DMS 273 (cell line): Measurements from ENCODE around the gene CACNA1D.

Source experiments
- DNase-seq: peaks from one replicate; lab custom pipeline; 2025; ENCODE audit not compliant: unreplicated experiment; lab: John Stamatoyannopoulos, UW

CACNA1D gene

GRCh38 chr3:53775834-53776251 is 281.4 kb downstream of the CACNA1D start:
- DNase-seq, result no peak

- DNase-seq, result no peak
These were observed 282.2 kb downstream of the CACNA1D start for GRCh38 chr3:53776494-53777101.

DNA sequence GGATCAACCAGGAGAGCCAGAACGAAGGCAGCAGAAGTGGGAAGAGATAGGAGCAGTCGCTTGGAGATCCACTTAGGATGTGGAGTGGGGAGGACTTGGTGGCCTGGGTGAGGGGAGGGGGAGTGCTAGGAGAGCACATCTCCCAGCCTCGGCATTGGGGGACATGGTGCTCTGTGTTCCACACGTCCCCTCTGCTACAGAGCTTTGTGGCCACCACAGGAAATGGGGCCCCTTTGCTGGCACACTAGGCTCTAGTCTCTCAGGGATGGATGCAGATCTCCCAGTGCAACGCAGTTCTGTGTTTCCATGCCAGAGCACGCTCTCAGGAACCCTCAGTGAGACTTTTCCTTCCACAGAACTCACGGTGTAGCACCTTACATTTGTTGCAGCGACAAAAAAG is 283.1 kb downstream of the CACNA1D start:
- DNase-seq, result no peak

DNA sequence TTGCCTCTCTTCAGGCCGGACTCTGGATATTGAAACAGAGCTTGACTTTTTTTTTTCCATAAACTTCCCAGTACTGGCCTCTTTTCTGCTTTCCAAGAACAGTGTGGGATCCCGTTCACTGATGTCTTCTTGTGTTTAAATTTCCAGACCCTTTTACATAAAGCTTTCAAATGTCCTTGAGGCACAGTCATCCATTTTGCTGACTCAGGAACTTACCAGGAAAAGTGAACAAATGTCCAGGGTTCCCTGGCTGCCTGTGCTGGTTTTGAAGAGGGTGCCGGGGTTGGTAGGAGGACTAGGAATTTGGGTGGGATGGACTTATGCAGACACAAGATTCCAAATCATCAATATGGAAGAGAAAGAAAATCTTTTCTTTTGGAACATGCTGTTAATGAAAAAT is 283.7 kb downstream of the CACNA1D start:
- no peak for DNase-seq

DNA sequence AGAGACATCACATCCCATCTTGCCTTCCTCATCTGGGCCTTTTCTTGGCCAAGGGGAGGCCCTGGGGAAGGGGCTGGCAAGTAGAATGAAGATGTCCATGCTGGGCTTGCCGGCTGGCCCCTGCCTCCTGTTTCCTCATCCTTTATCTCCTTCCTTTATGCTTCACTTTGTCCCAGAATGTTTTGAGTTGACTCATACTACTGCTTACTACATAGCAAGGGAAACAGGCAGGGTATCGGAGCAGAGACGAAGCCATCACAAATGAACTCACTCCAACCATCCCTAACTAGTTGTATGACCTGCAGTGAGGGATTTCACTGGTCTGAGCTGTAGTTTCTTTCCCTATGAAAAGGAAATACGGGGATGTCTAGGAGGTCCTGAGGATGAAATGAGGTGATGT is 285.8 kb downstream of the CACNA1D start:
- DNase-seq, result no peak

DNA sequence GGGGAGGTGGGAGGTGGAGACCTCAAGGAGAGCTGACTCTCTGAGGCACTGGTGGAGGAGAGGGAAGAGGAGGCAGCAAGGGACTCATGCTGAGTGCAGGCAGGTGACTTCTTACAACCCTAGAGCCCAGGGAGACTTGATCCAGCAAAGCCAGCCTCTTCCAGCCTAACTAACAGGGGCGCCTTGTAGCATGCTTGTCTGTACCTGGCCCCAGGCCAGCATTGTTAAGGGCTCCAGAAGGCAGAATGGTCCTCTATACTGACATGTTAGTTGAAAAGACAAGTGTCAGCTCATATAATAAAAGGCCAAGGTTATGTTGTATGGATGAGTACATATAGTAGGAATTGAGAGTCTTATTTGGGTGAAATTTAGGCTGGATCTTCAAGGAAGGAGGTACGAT is 286.4 kb downstream of the CACNA1D start:
- no peak for DNase-seq

- DNase-seq, result no peak
These were observed 292.6 kb downstream of the CACNA1D start for GRCh38 chr3:53787016-53787415.

DNA sequence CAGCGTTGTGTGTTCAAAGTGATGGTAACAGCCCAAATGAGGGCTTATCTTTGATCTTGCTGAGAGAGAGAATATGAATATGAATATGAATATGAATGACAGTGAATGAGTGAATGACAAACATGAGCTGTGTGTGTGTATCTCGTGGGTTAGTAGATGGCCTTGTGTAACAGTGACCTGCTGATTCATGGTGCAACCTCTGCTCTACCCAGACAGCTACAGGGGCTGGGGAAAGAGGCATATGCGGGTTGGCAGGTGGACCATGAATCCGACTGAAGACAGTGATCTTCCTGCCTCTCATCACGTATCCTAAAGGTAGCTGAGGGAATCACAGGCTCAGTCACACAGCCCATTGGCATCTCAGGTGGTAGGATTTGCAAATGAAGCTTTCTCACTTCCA is 293.6 kb downstream of the CACNA1D start:
- DNase-seq, result no peak

DNA sequence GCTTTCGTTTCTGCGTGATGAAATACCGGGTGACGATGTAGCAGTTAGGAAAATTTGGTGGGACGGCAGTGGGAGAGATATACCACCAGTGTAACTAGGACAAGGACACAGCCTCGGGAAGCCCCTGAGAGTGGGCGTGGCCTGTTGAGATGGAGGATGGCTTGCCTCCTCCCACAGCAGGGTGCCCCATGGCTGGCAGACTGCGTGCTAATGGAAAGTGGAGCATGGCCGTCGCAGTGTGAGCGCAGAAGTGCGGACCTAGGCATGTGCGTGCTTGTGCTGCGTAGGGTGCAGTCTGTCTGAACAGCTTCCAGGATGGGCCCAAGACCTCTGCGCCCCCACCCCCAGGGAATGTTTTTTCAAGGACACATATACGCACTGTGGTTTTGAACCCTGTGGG is 295.0 kb downstream of the CACNA1D start:
- no peak for DNase-seq

DNA sequence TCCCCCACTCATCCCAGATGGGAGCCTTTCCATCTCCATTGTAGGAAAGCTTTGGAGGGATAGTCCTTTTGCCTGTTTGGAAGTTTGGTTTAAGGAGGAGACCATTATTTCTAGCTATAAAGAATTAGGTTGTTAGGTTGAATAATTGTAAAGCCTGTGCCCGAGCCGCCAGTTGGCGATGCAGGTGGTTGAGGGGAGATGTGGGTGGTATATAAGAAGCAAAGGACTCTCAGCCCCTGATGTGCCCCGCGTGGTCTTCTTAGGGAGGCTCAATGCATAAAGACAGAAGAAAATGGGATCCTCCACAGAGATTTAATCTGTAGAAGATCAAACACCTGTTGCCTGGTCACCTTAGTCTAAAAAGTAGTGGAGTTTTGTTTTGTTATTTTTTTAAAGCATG is 296.1 kb downstream of the CACNA1D start:
- no peak for DNase-seq

GRCh38 chr3:53791317-53791716 is 296.9 kb downstream of the CACNA1D start:
- no peak for DNase-seq

- no peak for DNase-seq
These were observed 298.5 kb downstream of the CACNA1D start for GRCh38 chr3:53792866-53793265.

DNA sequence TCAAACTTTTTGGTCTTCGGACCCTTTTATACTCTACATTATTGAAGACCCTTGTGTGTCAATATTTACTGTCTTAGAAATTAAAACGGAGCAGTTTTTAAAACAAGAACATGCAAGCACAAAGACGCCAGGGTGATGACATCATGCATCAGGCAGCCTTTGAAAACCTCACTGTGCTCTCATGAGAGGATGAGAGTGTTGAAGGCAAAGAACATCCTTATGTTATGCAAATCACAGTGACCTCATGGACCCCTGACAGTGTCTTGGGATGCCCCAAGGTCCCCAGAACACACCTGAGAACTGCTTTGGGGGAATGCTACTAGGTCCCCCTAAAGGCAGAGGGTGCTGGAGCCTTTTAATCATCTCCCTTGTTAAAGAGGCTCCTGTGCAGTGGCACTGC is 300.2 kb downstream of the CACNA1D start:
- DNase-seq, result no peak

DNA sequence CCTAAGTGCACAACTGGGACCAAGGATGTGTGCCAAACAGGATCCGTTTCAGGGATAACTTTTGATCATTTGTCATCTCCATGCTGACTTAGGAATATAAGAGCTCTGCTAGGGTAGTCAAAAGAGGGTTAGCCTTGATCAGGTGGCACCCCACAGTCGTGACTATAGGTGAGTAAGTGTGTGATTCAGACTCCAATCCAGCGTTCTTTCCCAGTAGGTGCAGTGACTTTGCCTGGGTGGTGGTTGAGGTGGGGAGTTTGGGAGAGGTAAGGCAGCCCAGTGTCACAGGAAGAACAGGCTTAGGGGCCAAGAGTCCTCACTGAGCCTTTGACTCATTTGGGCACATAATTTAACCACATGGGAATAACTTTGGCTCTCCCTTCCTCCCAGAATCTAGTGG is 300.8 kb downstream of the CACNA1D start:
- DNase-seq, result no peak

DNA sequence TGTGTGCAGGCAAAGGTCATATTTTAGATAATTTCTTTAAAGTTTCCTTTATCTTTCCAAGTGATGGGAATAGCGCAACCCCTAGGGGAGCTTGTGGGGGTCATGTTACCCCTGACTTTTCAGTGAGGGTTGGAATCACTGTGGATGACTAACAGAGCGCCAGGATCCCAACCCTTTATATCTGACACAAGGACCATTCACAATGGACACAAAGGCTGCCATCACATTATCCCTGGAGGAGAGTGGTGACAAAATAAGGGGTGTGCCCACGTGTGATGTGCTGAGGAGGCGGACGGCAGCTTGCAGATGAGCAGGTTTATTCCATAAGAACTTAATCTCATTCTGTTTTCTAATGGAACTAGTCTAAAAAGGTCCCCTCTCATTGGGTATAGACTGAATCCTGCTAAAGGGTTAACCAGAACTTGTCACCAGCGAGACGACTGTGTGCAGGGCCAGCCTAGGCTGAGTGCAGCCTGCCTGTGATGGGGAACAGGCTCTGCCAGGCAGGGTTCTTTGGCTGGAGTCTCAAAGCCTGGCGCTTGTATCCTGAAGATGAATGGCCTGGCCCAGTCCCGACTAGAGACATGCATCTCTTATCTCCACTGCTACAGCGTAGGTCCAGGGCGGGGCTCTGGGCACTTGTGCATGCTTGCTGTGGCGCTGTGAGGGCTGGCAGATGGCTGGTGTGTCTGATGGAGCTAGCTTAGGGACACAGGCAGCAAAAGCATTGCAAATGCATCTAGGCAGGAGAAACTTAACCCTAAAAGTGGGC is 301.6 kb downstream of the CACNA1D start:
- DNase-seq, result peak; percentile 79

GRCh38 chr3:53798144-53798543 is 303.7 kb downstream of the CACNA1D start:
- DNase-seq, result no peak

GRCh38 chr3:53799338-53799865 is 305.0 kb downstream of the CACNA1D start:
- no peak for DNase-seq

DNA sequence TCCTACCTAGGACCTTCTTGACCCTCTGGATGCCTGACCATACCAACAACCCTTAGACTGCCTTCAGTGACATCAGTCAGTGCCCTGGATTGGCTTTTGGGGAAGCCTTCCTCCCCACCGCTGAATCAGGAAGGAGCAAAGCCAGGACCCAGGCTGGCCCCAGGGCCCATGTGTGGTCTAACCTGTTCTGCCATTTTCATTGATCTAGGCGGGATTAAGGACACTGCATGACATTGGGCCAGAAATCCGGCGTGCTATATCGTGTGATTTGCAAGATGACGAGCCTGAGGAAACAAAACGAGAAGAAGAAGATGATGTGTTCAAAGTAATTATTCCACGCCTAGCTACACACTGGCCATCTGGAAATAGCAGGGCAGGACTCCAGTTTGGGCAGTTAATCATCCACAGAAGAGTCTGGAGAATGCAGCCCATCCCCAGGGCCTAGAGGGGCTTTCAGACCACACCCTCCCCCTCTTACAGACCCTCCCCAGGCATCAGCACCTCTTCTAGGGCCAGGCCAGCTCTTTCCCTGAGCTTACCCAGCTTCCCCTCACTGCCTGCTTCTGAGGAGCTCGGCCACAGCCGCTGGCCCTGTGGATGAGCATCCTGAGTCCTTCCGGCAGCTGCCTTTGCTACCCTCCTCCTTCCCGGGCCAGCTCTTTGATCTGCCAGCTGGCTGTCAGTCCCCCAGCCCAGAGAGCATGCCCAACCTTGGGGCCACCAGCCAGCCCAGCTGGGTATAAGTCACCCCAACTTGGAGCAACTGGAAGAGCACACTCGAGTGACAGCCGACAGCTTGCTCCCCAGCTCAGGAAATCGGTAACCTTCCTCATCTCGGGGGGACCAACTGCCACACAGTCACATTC is 305.9 kb downstream of the CACNA1D start:
- DNase-seq, result no peak

GRCh38 chr3:53801319-53801718 is 306.9 kb downstream of the CACNA1D start:
- DNase-seq, result no peak

GRCh38 chr3:53802256-53802880 is 308.0 kb downstream of the CACNA1D start:
- no peak for DNase-seq

DNA sequence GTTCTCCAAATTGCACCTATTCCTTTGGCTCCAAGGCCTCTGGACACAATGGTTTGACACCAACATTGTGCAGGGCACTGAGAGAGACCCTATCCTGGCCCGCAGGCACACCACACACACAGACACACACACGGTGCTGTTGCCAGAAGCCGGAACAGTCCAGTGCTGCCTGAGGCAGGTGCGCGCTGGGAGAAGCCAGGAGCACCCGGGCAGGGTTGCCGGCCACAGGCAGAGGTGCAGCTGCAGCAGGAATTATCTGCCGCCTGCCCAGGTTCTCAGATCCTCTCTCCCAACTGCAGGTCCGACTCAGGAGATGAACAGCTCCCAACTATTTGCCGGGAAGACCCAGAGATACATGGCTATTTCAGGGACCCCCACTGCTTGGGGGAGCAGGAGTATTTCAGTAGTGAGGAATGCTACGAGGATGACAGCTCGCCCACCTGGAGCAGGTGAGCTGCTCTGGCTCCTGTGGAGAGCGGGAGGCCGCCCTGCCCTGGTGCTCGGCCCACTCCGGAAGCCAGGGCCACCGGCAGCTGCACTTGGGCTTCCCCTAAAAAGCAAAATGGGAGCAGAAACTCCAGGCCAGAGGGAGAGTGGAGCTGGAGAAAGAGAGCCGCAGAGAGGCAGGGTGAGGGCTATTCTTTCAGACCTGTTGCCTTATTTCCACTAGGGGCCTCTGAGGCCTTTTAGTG is 308.9 kb downstream of the CACNA1D start:
- DNase-seq, result no peak
